Measurements from ENCODE around the gene NRCAM.

Gene NRCAM

DNA sequence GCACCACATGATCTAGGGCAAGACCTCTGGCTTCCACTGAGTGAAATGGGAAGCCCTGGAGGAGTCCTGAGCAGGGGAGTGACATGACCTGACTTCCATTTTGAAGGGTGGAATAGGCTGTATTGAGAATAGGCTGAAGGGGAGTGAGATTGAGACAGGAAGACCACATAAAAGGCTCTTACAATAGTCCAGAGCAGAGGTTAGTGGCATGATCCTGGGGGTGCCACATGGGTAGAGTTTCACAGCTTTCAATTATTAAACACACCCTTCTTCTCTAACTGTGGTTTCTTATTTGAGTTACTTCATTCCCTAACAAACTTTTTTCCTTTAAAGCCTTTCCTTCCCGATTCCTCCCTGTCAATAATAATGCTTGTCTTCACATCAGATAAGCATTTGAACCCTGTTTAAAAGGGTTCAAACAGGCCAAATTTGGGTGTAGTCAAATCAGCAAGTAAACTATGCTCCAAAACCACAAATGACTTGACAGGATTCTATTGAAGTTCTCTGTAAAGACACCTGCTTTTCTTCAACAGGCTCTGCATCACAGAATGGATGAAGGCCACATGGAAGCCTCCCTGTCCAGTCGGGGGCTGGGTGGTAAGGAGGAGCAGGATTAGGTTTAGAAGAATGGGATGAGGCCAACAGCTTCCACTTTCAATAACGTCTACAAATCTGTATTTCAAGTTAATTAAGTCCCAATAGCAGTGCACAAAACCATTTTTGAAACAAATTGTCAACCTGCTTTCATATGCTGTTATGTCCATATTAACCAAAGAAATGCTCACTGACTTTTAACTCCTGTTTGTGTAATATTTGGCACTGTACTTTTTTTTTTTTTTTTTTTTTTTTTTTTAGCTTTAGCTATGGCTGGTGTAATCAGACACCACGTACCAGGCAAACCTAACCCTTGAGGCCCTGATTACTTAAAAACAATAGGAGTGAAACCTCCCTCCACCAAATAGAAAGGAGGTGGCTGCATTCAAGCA is 131.9 kb downstream of the NRCAM start:
- H2AFZ ChIP-seq (ENCODE audit: low read depth, low read length) = no peak overlapping the region
- peaks cover 88% of the 10 kb centered on the region for H3K79me2 ChIP-seq (ENCODE audit: low read length)
- no peak overlapping the region for H3K9ac ChIP-seq (ENCODE audit: low read length)
- no peaks in the 10 kb centered on the region for H4K20me1 ChIP-seq (ENCODE audit: insufficient read depth, low read length)
- H3K36me3 ChIP-seq (replicated peaks; ENCODE audit: low read depth, low read length) = peaks cover 15% of the 10 kb centered on the region
- H3K4me1 ChIP-seq (ENCODE audit: low read length) = peaks cover 79% of the 10 kb centered on the region
- H3K27ac ChIP-seq (ENCODE audit: low read length) = no peak overlapping the region
- no peak overlapping the region for H3K4me3 ChIP-seq (ENCODE audit: low read length)
- no peaks in the 10 kb centered on the region for H3K27me3 ChIP-seq (ENCODE audit: low read depth, low read length)
- TF ChIP-seq, protein P1, sequence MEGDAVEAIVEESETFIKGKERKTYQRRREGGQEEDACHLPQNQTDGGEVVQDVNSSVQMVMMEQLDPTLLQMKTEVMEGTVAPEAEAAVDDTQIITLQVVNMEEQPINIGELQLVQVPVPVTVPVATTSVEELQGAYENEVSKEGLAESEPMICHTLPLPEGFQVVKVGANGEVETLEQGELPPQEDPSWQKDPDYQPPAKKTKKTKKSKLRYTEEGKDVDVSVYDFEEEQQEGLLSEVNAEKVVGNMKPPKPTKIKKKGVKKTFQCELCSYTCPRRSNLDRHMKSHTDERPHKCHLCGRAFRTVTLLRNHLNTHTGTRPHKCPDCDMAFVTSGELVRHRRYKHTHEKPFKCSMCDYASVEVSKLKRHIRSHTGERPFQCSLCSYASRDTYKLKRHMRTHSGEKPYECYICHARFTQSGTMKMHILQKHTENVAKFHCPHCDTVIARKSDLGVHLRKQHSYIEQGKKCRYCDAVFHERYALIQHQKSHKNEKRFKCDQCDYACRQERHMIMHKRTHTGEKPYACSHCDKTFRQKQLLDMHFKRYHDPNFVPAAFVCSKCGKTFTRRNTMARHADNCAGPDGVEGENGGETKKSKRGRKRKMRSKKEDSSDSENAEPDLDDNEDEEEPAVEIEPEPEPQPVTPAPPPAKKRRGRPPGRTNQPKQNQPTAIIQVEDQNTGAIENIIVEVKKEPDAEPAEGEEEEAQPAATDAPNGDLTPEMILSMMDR (IDR thresholded peaks at IDR 0.05; ENCODE audit: low read depth, low read length) = no peak
- TF ChIP-seq EZH2phosphoT487 (IDR thresholded peaks at IDR 0.05; ENCODE audit: low read depth) = no peak
- no peaks in the 10 kb centered on the region for H3K9me3 ChIP-seq (ENCODE audit: insufficient read depth, low read length)
- no peak overlapping the region for H3K4me2 ChIP-seq (ENCODE audit: low read length)

DNA sequence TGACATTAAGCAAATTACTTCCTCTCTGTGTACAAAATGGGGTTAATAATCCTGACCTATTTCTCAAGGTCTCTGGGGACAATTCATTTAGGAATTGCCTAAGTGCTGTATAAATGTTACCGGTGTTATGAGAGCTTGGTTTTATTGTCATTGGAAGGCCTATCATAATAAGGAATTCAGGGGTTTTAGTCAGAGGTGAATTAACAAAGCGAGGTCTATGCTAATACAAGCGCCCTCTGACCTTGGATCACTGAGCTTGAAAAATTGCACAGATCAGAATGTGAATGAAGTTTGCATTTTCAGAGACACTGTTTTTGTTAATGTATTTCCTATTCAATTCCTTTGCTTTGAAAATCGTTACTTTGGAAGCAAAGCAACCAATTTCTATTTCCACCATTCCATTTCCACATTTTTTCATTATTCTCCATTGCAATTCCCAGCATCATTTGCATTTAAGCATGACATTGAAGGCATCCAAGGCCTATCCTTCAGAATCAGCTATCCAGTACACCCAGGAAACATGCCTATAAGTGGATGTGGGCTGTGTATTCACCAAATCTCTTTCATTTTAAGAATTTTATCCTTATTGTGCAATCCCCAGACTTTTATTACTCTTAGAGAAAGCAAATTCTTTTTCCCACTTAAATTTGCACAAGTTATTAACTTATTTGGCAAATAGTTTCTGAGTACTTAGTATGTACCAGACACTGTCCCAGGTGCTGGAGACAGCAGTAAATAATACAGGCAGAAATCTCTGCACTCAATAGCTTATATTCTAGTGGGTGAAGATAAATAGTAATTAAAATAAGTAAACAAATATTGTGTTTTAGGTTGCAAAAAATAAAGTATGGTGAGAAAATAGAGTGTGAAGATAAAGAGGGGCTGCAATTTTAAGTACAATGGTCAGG is 133.1 kb downstream of the NRCAM start:
- H3K27ac ChIP-seq (ENCODE audit: low read length) = no peak overlapping the region
- no peak overlapping the region for H3K4me3 ChIP-seq (ENCODE audit: low read length)
- no peaks in the 10 kb centered on the region for H4K20me1 ChIP-seq (ENCODE audit: insufficient read depth, low read length)
- H3K9ac ChIP-seq (ENCODE audit: low read length) = no peak overlapping the region
- H3K27me3 ChIP-seq (ENCODE audit: low read depth, low read length) = no peaks in the 10 kb centered on the region
- no peak overlapping the region for H2AFZ ChIP-seq (ENCODE audit: low read depth, low read length)
- TF ChIP-seq, protein P1 (IDR thresholded peaks at IDR 0.05; ENCODE audit: low read depth, low read length) = no peak
- no peak for TF ChIP-seq EZH2phosphoT487 (IDR thresholded peaks at IDR 0.05; ENCODE audit: low read depth)
- H3K4me2 ChIP-seq (ENCODE audit: low read length) = no peak overlapping the region
- H3K4me1 ChIP-seq (ENCODE audit: low read length) = peaks cover 67% of the 10 kb centered on the region
- peaks cover 25% of the 10 kb centered on the region for H3K36me3 ChIP-seq (replicated peaks; ENCODE audit: low read depth, low read length)
- peaks cover 84% of the 10 kb centered on the region for H3K79me2 ChIP-seq (ENCODE audit: low read length)
- H3K9me3 ChIP-seq (ENCODE audit: insufficient read depth, low read length) = no peaks in the 10 kb centered on the region

GRCh38 chr7:108322046-108322445 is 134.2 kb downstream of the NRCAM start:
- no peaks in the 10 kb centered on the region for H3K27me3 ChIP-seq (ENCODE audit: low read depth, low read length)
- no peak for TF ChIP-seq EZH2phosphoT487 (IDR thresholded peaks at IDR 0.05; ENCODE audit: low read depth)
- TF ChIP-seq, protein P1 (IDR thresholded peaks at IDR 0.05; ENCODE audit: low read depth, low read length) = no peak
- H3K27ac ChIP-seq (ENCODE audit: low read length) = no peak overlapping the region

DNA sequence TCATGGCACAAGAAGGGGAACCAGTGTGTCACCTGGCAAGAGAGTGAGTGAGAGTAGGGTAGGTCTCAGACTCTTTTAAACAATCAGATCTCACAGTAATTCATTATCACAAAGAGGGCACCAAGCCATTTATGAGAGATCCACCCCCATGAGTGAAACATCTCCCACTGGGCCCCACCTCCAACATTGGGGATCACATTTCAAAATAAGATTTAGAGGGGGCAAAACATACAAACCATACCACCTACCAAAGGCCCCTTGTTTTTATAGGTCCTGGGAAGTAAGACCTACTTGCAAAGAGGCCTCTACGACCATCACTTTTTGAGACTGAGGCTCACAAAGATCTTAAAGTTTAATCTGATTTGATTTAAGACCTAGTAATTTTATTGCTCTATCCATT is 134.9 kb downstream of the NRCAM start:
- Histone ChIP-seq H3K36me3 (replicated peaks; ENCODE audit: low read depth, low read length) (peaks cover 25% of the 10 kb centered on the region), H3K9me3 (ENCODE audit: insufficient read depth, low read length) (no peaks in the 10 kb centered on the region), H3K27ac (ENCODE audit: low read length) (no peak overlapping the region), H3K79me2 (ENCODE audit: low read length) (peaks cover 72% of the 10 kb centered on the region), H2AFZ (ENCODE audit: low read depth, low read length) (no peak overlapping the region), H3K4me1 (ENCODE audit: low read length) (peaks cover 49% of the 10 kb centered on the region), H4K20me1 (ENCODE audit: insufficient read depth, low read length) (no peaks in the 10 kb centered on the region), H3K4me2 (ENCODE audit: low read length) (no peak overlapping the region), H3K4me3 (ENCODE audit: low read length) (no peak overlapping the region), H3K27me3 (ENCODE audit: low read depth, low read length) (no peaks in the 10 kb centered on the region), H3K9ac (ENCODE audit: low read length) (no peak overlapping the region)
- no peak for TF ChIP-seq EZH2phosphoT487 (IDR thresholded peaks at IDR 0.05; ENCODE audit: low read depth)
- TF ChIP-seq, protein P1 (IDR thresholded peaks at IDR 0.05; ENCODE audit: low read depth, low read length) = no peak

More at GRCh38 chr7:108322046-108322445, 134.2 kb downstream of the NRCAM start:
- Histone ChIP-seq H3K4me2 (ENCODE audit: low read length) (no peak overlapping the region), H2AFZ (ENCODE audit: low read depth, low read length) (no peak overlapping the region), H3K4me1 (ENCODE audit: low read length) (peaks cover 56% of the 10 kb centered on the region), H3K79me2 (ENCODE audit: low read length) (peaks cover 75% of the 10 kb centered on the region), H3K9me3 (ENCODE audit: insufficient read depth, low read length) (no peaks in the 10 kb centered on the region), H3K36me3 (replicated peaks; ENCODE audit: low read depth, low read length) (peaks cover 25% of the 10 kb centered on the region), H3K9ac (ENCODE audit: low read length) (no peak overlapping the region), H4K20me1 (ENCODE audit: insufficient read depth, low read length) (no peaks in the 10 kb centered on the region), H3K4me3 (ENCODE audit: low read length) (no peak overlapping the region)

Measured in OCI-LY3 (cell line).